Mesothelial cell of epicardium (in vitro differentiated cells): Measurements from ENCODE around the gene TRIM67. TPM values are rescaled to one million over a fixed set of nuclear protein-coding genes. Genes with fewer than 3 reads are reported as not detected.

ENCODE experiments used
- DNase-seq, 2 experiments: peaks; one replicate each; pipeline ENCODE4 v3.0.0; 2021; ENCODE audit warnings: low spot score in 2 of 2; ENCODE audit not compliant: unreplicated experiment in 2 of 2
- H3K27ac Mint-ChIP-seq: 2 replicates; pipeline ENCODE4 v1.8.0; 2021; ENCODE audit warnings: mixed read lengths
- H3K27me3 Mint-ChIP-seq: 2 replicates; pipeline ENCODE4 v1.8.0; 2021; ENCODE audit warnings: low read depth, mixed read lengths
- H3K36me3 Mint-ChIP-seq: 2 replicates; pipeline ENCODE4 v1.8.0; 2021; ENCODE audit warnings: mixed read lengths
- H3K4me1 Mint-ChIP-seq: 2 replicates; pipeline ENCODE4 v1.8.0; 2021; ENCODE audit warnings: mixed read lengths
- H3K4me3 Mint-ChIP-seq: 2 replicates; pipeline ENCODE4 v1.8.0; 2021; ENCODE audit warnings: mild to moderate bottlenecking, moderate library complexity, mixed read lengths
- H3K9me3 Mint-ChIP-seq: 2 replicates; pipeline ENCODE4 v1.8.0; 2021; ENCODE audit warnings: mixed read lengths
- total RNA-seq: library from RNA; stranded (reverse); gene quantifications from 3 replicates; pipeline ENCODE4 v1.2.1, GENCODE V29; 2021
- TF ChIP-seq, protein P1 (sequence below): fragments of 200-600 bp; sonication (generic); IDR thresholded peaks from one replicate; pipeline ENCODE4 v1.5.0; 2021; ENCODE audit warnings: antibody characterized with exemption; ENCODE audit not compliant: unreplicated experiment

The TRIM67 gene
- total RNA-seq, 1 donor from 2014 or later, result 0.09 TPM

DNA sequence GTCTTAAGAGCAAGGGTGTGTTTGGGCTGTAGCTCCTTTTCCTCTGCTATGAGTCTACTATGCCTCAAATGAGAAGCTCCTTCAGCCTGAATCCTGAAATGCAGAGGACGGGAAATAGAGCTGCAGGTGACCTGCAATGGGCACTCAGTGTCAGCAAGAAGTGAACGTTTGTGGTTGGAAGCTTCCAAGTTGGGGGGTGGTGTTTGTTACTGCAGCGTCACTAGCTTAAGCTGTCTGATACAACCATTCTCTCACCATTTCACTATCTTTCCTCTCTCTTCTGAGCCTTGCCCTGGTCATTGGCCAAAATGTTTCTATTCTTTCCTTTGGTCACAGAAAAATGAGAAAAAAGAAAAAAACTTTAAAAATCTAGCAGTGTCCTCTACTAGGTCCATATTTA is 19.4 kb downstream of the TRIM67 start:
- Mint-ChIP-seq H3K9me3 (no peaks in the 10 kb centered on the region), H3K4me1 (no peaks in the 10 kb centered on the region), H3K4me3 (no peak overlapping the region), H3K36me3 (no peaks in the 10 kb centered on the region), H3K27ac (no peak overlapping the region), H3K27me3 (peaks cover 98% of the 10 kb centered on the region)
- TF ChIP-seq, protein P1, sequence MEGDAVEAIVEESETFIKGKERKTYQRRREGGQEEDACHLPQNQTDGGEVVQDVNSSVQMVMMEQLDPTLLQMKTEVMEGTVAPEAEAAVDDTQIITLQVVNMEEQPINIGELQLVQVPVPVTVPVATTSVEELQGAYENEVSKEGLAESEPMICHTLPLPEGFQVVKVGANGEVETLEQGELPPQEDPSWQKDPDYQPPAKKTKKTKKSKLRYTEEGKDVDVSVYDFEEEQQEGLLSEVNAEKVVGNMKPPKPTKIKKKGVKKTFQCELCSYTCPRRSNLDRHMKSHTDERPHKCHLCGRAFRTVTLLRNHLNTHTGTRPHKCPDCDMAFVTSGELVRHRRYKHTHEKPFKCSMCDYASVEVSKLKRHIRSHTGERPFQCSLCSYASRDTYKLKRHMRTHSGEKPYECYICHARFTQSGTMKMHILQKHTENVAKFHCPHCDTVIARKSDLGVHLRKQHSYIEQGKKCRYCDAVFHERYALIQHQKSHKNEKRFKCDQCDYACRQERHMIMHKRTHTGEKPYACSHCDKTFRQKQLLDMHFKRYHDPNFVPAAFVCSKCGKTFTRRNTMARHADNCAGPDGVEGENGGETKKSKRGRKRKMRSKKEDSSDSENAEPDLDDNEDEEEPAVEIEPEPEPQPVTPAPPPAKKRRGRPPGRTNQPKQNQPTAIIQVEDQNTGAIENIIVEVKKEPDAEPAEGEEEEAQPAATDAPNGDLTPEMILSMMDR, result no peak
- DNase-seq, result no peak

DNA sequence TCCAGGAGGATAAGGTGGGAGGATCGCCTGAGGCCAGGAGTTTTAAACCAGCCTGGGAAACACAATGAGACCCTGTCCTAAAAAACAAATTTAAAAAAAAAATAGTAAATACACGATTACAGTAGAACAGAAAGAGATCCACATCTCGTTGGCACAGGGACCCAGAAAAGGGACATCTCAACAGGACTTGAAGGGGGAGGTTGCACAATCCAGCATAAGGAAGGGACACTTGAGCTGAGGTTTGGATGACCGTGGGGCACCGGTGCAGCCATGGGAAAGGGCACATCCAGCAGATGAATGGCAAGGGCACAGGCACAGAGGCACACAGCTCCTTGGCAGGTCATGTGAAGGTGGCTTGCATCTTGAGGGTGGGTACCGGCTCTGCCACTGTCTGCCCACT is 20.5 kb downstream of the TRIM67 start:
- no peaks in the 10 kb centered on the region for H3K4me1 Mint-ChIP-seq
- no peak overlapping the region for H3K4me3 Mint-ChIP-seq
- TF ChIP-seq, protein P1, result no peak
- H3K36me3 Mint-ChIP-seq, result no peaks in the 10 kb centered on the region
- peaks cover 99% of the 10 kb centered on the region for H3K27me3 Mint-ChIP-seq
- DNase-seq, result no peak
- no peaks in the 10 kb centered on the region for H3K9me3 Mint-ChIP-seq
- no peak overlapping the region for H3K27ac Mint-ChIP-seq

DNA sequence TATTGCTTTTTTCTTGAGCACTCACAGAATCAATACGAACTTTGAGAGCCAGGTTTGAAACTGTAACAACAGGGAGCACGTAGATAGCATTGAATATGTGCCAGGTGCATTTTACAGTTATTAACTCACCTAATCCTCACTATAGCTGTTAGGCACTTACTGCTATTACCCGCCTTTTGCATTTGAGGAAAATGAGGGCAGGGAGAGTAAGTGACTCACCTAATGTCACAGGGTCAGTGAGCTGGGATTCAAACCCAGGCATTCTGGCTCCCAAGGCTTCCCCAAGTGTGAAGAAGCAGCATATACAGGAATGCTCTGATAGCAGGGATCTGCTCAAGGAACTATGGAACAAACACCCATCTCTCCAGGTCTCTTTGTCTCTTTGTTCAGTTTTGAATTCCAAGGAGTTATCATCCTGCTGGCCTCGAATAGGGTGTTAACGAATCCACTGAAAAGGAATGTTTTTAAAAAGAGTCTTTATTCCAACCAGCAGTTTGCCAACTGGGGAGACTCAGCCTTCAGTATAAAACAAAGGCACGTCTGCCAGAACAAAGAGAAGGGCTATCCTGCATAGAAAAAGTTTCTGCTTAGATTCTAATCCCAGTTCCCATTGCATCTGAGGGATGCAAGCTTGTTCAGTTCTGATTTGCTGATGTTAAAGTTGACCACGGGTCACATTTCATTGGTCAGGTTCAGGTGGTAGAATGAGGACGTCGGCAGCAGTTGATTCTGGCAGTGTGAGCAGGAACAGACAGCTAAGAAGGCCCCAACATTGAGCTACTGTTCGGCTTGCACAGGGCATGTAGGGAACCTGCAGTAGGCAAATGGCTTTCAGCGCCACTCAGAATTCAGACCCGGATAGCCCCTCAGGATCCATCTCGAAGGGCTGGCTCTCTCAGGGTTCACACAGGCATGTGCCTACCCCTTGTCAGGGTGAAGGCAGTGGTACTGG is 22.1 kb downstream of the TRIM67 start:
- no peak for DNase-seq
- H3K4me1 Mint-ChIP-seq, result no peaks in the 10 kb centered on the region
- no peaks in the 10 kb centered on the region for H3K36me3 Mint-ChIP-seq
- no peak overlapping the region for H3K4me3 Mint-ChIP-seq
- no peak overlapping the region for H3K27ac Mint-ChIP-seq
- H3K27me3 Mint-ChIP-seq, result peaks cover 99% of the 10 kb centered on the region
- H3K9me3 Mint-ChIP-seq, result no peaks in the 10 kb centered on the region
- TF ChIP-seq, protein P1, result no peak

DNA sequence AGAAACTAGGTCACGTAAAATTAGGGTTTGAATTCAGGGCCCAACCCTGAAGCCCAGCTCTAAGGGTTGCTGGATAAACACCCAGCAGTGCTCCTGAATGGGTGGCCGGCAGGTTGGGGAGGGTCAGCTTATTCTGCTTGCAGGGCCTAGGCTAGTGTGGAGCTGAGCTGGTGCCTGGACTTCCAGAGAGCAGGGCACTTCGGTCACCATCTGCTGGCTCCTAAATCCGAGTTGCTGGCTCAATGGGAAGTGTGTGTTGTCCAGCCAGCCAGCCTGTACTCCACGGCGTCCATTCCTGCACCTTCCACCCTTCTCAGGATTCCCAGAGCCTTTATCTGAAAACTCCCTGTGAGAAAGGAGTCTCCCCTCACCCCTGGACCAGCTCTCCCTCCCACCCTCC is 23.0 kb downstream of the TRIM67 start:
- Mint-ChIP-seq H3K4me1 (no peaks in the 10 kb centered on the region), H3K36me3 (no peaks in the 10 kb centered on the region), H3K4me3 (no peak overlapping the region), H3K27ac (no peak overlapping the region), H3K27me3 (peaks cover 98% of the 10 kb centered on the region), H3K9me3 (peaks cover 6% of the 10 kb centered on the region)
- DNase-seq, result no peak
- TF ChIP-seq, protein P1, result no peak

DNA sequence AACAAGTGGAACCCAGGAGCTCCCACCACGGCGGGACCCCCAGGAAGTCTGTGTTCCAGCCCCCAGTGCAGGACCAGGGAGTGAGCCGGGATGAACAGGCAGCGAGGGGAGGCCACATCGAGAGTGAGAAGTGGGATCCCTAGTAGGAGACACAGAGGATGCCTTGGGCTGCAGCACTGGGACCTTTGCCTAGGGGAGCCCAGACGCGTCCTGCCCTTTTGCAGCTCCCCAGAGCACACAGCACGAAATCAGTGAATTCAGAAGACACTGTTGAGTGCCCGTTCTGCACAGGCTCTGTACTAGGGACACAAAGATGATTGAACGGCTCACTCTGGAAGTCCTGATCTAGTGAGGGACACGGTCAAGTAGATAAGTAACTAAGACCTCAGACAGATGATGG is 23.5 kb downstream of the TRIM67 start:
- H3K36me3 Mint-ChIP-seq, result no peaks in the 10 kb centered on the region
- TF ChIP-seq, protein P1, result no peak
- no peak for DNase-seq
- H3K4me3 Mint-ChIP-seq, result no peak overlapping the region
- H3K4me1 Mint-ChIP-seq, result no peaks in the 10 kb centered on the region
- peaks cover 95% of the 10 kb centered on the region for H3K27me3 Mint-ChIP-seq
- peaks cover 8% of the 10 kb centered on the region for H3K9me3 Mint-ChIP-seq
- H3K27ac Mint-ChIP-seq, result no peak overlapping the region
